HCEC 1CT (cell line): Measurements from ENCODE around the gene UTRN.
A peak's percentile ranks its signal among the peaks of the same experiment; 100 is the strongest.

ENCODE experiments used
- DNase-seq: peaks from one replicate; pipeline ENCODE4 v3.0.0-alpha.2; 2017

Gene UTRN

GRCh38 chr6:144283646-144284477, 1.3 kb upstream of the UTRN start:
- peak; percentile 42 for DNase-seq

GRCh38 chr6:144284478-144284782, 705 bp upstream of the UTRN start:
- no peak for DNase-seq

GRCh38 chr6:144285548-144285797, 338 bp downstream of the UTRN start:
- no peak for DNase-seq

GRCh38 chr6:144285798-144286502, 815 bp downstream of the UTRN start:
- DNase-seq = peak; percentile 56

- peak; percentile 89 for DNase-seq
Observed at GRCh38 chr6:144286503-144287393, 1.6 kb downstream of the UTRN start.

GRCh38 chr6:144289006-144289405, 3.9 kb downstream of the UTRN start:
- DNase-seq = peak; percentile 29

- DNase-seq = no peak
Observed at GRCh38 chr6:144292372-144292771, 7.2 kb downstream of the UTRN start.

GRCh38 chr6:144294016-144294415, 8.9 kb downstream of the UTRN start:
- DNase-seq = peak; percentile 93

- no peak for DNase-seq
Observed at GRCh38 chr6:144295211-144295610, 10.1 kb downstream of the UTRN start.

- no peak for DNase-seq
Observed at GRCh38 chr6:144295981-144296767, 11.0 kb downstream of the UTRN start.

GRCh38 chr6:144296973-144297372, 11.8 kb downstream of the UTRN start:
- DNase-seq = no peak

- DNase-seq = no peak
Observed at GRCh38 chr6:144297511-144298100, 12.5 kb downstream of the UTRN start.

- DNase-seq = no peak
Observed at GRCh38 chr6:144298194-144298593, 13.1 kb downstream of the UTRN start.

- DNase-seq = no peak
Observed at GRCh38 chr6:144298916-144299315, 13.8 kb downstream of the UTRN start.

- DNase-seq = no peak
Observed at GRCh38 chr6:144302701-144303372, 17.7 kb downstream of the UTRN start.

- no peak for DNase-seq
Observed at GRCh38 chr6:144304223-144304848, 19.2 kb downstream of the UTRN start.

- DNase-seq = no peak
Observed at GRCh38 chr6:144305567-144305966, 20.4 kb downstream of the UTRN start.

GRCh38 chr6:144305985-144306384, 20.9 kb downstream of the UTRN start:
- DNase-seq = peak; percentile 40

- DNase-seq = no peak
Observed at GRCh38 chr6:144307880-144308279, 22.7 kb downstream of the UTRN start.

GRCh38 chr6:144310765-144311164, 25.6 kb downstream of the UTRN start:
- DNase-seq = no peak

GRCh38 chr6:144311361-144311760, 26.2 kb downstream of the UTRN start:
- DNase-seq = no peak
